ENCODE results near the gene FAM98C. TPM values are rescaled to one million over a fixed set of nuclear protein-coding genes. Genes with fewer than 3 reads are reported as not detected.

The FAM98C gene
- total RNA-seq, 4 donors from 2014 or later = 4.1 to 24.7 (median 20.1) TPM

DNA sequence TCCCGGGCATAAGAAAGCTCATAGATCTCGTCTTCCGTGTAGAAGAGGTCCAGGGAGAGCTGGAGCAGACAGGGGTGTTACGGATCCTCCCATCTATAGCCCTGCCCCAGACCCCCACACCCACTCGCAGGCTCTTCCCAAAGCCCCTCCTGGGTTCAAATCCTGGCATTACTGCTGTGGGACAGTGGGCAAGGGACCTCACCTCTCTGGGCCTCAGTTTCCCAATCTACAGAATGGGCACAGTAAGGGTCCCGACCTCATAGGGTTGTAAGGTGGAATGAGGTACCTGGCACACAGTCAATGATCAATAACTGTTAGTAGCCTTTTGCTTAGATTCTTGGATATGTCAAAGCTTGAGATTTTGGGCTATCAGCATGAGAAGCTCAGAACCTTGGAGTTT is 10.5 kb downstream of the FAM98C start:
- TF ChIP-seq CTCF (IDR thresholded peaks at IDR 0.05; ENCODE audit: low read depth) = no peak

GRCh38 chr19:38417146-38417543 is 14.3 kb downstream of the FAM98C start:
- TF ChIP-seq CTCF (IDR thresholded peaks at IDR 0.05; ENCODE audit: low read depth) = no peak

DNA sequence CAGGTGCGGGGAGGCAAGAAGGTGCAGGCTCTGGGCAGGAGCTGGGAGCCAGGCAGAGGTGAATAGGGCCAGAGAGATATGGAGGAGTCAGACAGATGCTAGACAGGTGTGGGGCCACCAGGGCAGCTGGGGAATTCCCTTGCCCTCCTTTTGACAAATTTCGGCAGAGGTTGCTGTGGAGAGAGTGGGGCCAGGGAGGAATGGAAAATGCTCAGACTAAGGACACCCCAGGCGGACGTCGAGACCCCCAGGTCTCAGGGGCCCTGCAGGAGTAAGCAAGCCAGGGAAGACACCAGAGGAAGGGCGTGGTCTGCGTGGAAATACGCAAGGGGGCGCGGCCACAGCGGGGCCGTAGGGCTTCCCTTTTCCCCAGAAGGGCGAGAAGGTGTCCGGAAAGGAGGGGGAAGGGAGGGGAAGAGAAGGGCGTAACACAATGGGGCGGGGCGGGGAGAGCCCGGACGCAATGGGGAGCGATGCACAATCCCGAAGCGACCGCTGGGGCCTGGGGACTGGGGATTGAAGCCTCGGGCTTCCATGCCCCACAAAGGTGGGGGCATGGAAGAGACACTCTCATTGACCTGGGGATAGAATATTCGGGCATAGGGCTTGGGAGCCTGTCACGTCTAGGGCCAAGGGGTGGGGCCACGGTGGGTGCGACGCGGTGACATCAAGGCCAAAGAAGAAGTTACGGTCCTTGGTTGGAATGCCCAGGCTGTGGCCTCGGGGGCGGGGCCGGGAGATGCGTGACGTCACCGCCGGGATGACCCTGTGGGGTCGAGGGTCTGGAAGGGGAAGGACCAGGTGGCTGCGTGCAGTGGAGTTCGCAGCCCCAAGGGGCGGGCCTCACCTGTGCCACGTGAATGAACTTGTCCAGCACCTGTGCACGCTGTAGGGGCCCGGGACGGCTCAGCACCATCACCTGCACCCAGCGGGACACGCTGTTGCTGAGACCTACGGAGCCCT is 14.9 kb downstream of the FAM98C start:
- no peak for TF ChIP-seq CTCF (IDR thresholded peaks at IDR 0.05; ENCODE audit: low read depth)

DNA sequence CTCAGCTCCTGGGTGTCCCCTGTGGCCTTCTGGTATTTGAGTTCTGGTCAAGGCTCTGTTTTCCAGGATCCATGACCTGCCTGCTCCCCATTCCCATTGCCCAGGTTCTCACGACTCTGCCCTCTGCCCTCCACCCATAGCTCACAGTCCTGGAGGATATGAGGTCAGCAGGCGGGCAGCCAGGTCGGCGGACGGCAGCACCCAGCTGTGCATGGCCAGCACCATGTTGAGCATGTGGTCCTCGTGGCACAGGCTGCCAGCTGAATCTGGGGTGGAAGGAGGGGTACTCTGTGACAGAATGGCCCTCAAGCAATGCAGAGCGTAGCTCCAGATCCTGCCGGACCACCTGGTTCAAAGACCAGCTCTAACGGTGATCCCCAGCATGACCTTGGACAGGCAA is 18.0 kb downstream of the FAM98C start:
- no peak for TF ChIP-seq CTCF (IDR thresholded peaks at IDR 0.05; ENCODE audit: low read depth)

GRCh38 chr19:38421856-38422255 is 19.0 kb downstream of the FAM98C start:
- TF ChIP-seq CTCF (IDR thresholded peaks at IDR 0.05; ENCODE audit: low read depth) = no peak

DNA sequence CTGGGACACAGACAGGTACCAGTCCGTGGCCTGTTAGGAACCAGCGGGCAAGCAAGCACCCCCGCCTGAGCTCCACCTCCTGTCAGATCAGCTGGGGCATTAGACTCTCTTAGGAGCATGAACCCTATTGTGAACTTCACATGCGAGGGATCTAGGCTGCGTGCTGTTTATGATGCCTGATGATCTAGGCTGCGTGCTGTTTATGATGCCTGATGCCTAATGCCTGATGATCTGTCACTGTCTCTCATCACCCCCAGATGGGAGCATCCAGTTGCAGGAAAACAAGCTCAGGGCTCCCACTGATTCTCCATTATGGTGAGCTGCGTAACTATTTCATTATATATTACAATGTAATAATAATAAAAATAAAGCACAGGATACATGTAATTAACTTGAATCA is 19.5 kb downstream of the FAM98C start:
- TF ChIP-seq CTCF (IDR thresholded peaks at IDR 0.05; ENCODE audit: low read depth) = no peak

DNA sequence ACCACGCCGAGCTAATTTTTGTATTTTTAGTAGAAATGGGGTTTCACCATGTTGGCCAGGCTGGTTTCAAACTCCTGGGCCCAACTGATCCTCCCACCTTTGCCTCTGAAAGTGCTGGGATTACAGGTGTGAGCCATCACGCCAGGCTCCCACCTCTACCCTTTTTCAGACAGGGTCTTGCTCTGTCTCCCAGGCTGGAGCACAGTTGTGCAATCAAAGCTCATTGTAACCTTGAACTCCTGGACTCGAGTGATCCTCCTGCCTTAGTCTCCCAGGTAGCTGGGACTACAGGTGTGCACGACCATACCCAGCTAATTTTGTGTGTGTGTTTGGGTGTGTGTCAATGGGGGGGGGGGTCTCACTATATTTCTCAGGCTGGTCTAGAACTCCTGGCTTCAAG is 21.4 kb downstream of the FAM98C start:
- TF ChIP-seq CTCF (IDR thresholded peaks at IDR 0.05; ENCODE audit: low read depth) = no peak

Data from subcutaneous adipose tissue (tissue), 4 donors.